ENCODE data around the gene FAM177A1.
A peak's percentile ranks its signal among the peaks of the same experiment; 100 is the strongest.
"Not testable (repeated sequence)": the region's sequence is repeated elsewhere in the genome, so short reads cannot be mapped to it uniquely, and the experiment has no call there.

FAM177A1 gene

GRCh38 chr14:35046048-35046750 is at the start of gene FAM177A1:
TSS of gene FAM177A1 (plus strand) at chr14:35046272. CDS start at chr14:35046464, 192 bp downstream.
- peak; percentile 95 to 99 (median 96) for DNase-seq (ENCODE audit: low read depth in 3 of 3)

- no peak for DNase-seq (ENCODE audit: low read depth in 3 of 3)
Observed at GRCh38 chr14:34997762-34998161, 48.3 kb upstream of the FAM177A1 start.

- no peak for DNase-seq (ENCODE audit: low read depth in 3 of 3)
Observed at GRCh38 chr14:34999500-34999899, 46.6 kb upstream of the FAM177A1 start.

GRCh38 chr14:35001621-35002020 is 44.5 kb upstream of the FAM177A1 start:
- DNase-seq (ENCODE audit: low read depth in 3 of 3), result no peak

- DNase-seq (ENCODE audit: low read depth in 3 of 3), result no peak
Observed at GRCh38 chr14:35004839-35005238, 41.2 kb upstream of the FAM177A1 start.

GRCh38 chr14:35016568-35016967 is 29.5 kb upstream of the FAM177A1 start:
- DNase-seq (ENCODE audit: low read depth in 3 of 3), result no peak

GRCh38 chr14:35020713-35021112 is 25.4 kb upstream of the FAM177A1 start:
- DNase-seq (ENCODE audit: low read depth in 3 of 3), result no peak

GRCh38 chr14:35028435-35028834 is 17.6 kb upstream of the FAM177A1 start:
- no peak for DNase-seq (ENCODE audit: low read depth in 3 of 3)

- no peak for DNase-seq (ENCODE audit: low read depth in 3 of 3)
Observed at GRCh38 chr14:35032562-35032961, 13.5 kb upstream of the FAM177A1 start.

GRCh38 chr14:35034440-35034833 is 11.6 kb upstream of the FAM177A1 start:
- DNase-seq (ENCODE audit: low read depth in 3 of 3), result no peak

- DNase-seq (ENCODE audit: low read depth in 3 of 3), result not testable (repeated sequence)
Observed at GRCh38 chr14:35034944-35035554, 11.0 kb upstream of the FAM177A1 start.

- DNase-seq (ENCODE audit: low read depth in 3 of 3), result not testable (repeated sequence)
Observed at GRCh38 chr14:35038312-35038711, 7.8 kb upstream of the FAM177A1 start.

GRCh38 chr14:35042632-35043031 is 3.4 kb upstream of the FAM177A1 start:
- no peak for DNase-seq (ENCODE audit: low read depth in 3 of 3)

- no peak for DNase-seq (ENCODE audit: low read depth in 3 of 3)
Observed at GRCh38 chr14:35043046-35043445, 3.0 kb upstream of the FAM177A1 start.

- no peak for DNase-seq (ENCODE audit: low read depth in 3 of 3)
Observed at GRCh38 chr14:35044939-35045797, 904 bp upstream of the FAM177A1 start.

- DNase-seq (ENCODE audit: low read depth in 3 of 3), result no peak
Observed at GRCh38 chr14:35045798-35046047, 349 bp upstream of the FAM177A1 start.

GRCh38 chr14:35046751-35047536 is 872 bp downstream of the FAM177A1 start:
- peak in 2 of 3 experiments; percentile 1 to 13 for DNase-seq (ENCODE audit: low read depth in 3 of 3)

- DNase-seq (ENCODE audit: low read depth in 3 of 3), result no peak
Observed at GRCh38 chr14:35047976-35048513, 2.0 kb downstream of the FAM177A1 start.

GRCh38 chr14:35050652-35051051 is 4.6 kb downstream of the FAM177A1 start:
- DNase-seq (ENCODE audit: low read depth in 3 of 3), result no peak

GRCh38 chr14:35051796-35052195 is 5.7 kb downstream of the FAM177A1 start:
- DNase-seq (ENCODE audit: low read depth in 3 of 3), result no peak

GRCh38 chr14:35052637-35053036 is 6.6 kb downstream of the FAM177A1 start:
- no peak for DNase-seq (ENCODE audit: low read depth in 3 of 3)

Data from stimulated activated CD4-positive, alpha-beta T cell treated with anti-CD3 and anti-CD28 coated beads, TNF-alpha, amount 100 ng/mL, for 24 hours (primary cell).